Neural cell (in vitro differentiated cells): ENCODE results near the gene VWF.

Experiments
- EZH2 ChIP-seq: fragments of 200-600, 300-800 bp; shearing (Covaris generic), sonication (generic); IDR thresholded peaks from 2 replicates; pipeline ENCODE4 v1.6.1; 2014; ENCODE audit warnings: antibody characterized with exemption, low read length, borderline replicate concordance, mild to moderate bottlenecking; ENCODE audit not compliant: insufficient read depth, poor library complexity, severe bottlenecking
- POLR2AphosphoS5 ChIP-seq: IDR thresholded peaks from 2 replicates; pipeline ENCODE4 v1.6.1; 2012
- RAD21 ChIP-seq: fragments of 450-650 bp; conservative IDR thresholded peaks from 2 replicates; pipeline ENCODE4 v1.6.1; 2014; ENCODE audit warnings: antibody characterized with exemption, mild to moderate bottlenecking, moderate library complexity
- SMC3 ChIP-seq: fragments of 450-650 bp; conservative IDR thresholded peaks from 2 replicates; pipeline ENCODE4 v1.6.1; 2014; ENCODE audit warnings: antibody characterized with exemption, mild to moderate bottlenecking, moderate library complexity; ENCODE audit not compliant: poor library complexity
- TAF1 ChIP-seq: IDR thresholded peaks from 2 replicates; pipeline ENCODE4 v1.6.1; 2012; ENCODE audit warnings: low read depth
- TF ChIP-seq, protein P1 (sequence below): fragments of 450-650 bp; IDR thresholded peaks from 2 replicates; pipeline ENCODE4 v1.5.1; 2014; ENCODE audit warnings: antibody characterized with exemption, mild to moderate bottlenecking, moderate library complexity; ENCODE audit not compliant: poor library complexity, severe bottlenecking
- TF ChIP-seq, protein P2 (sequence below): IDR thresholded peaks from 2 replicates; pipeline ENCODE4 v1.6.1; 2012; ENCODE audit warnings: borderline replicate concordance

DNA sequence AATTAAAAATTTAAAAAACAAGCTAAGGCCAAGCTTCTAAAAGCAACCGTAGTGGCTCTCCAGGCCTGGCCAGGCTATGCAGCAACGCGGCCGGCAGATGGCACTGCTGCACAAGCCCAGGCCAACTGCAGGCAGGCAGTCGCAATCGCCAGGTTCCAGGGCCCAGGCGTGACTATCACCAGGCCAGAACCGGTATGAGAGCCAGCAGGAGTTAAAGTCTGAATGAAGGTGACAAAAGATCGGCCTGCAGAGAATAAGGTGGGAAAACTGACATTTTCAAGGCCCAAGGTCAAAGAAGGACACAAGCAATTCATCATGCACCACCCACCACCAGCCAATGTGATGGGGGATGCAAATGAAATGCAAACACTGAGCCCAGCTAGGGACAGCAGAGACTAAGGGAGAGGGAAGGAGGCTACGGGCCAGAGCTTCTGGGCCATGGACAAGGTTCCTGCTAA is 135.8 kb downstream of the VWF start:
- TF ChIP-seq, protein P1, sequence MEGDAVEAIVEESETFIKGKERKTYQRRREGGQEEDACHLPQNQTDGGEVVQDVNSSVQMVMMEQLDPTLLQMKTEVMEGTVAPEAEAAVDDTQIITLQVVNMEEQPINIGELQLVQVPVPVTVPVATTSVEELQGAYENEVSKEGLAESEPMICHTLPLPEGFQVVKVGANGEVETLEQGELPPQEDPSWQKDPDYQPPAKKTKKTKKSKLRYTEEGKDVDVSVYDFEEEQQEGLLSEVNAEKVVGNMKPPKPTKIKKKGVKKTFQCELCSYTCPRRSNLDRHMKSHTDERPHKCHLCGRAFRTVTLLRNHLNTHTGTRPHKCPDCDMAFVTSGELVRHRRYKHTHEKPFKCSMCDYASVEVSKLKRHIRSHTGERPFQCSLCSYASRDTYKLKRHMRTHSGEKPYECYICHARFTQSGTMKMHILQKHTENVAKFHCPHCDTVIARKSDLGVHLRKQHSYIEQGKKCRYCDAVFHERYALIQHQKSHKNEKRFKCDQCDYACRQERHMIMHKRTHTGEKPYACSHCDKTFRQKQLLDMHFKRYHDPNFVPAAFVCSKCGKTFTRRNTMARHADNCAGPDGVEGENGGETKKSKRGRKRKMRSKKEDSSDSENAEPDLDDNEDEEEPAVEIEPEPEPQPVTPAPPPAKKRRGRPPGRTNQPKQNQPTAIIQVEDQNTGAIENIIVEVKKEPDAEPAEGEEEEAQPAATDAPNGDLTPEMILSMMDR: peak; percentile 96
- TF ChIP-seq TAF1: no peak
- no peak for TF ChIP-seq EZH2
- TF ChIP-seq, protein P2, sequence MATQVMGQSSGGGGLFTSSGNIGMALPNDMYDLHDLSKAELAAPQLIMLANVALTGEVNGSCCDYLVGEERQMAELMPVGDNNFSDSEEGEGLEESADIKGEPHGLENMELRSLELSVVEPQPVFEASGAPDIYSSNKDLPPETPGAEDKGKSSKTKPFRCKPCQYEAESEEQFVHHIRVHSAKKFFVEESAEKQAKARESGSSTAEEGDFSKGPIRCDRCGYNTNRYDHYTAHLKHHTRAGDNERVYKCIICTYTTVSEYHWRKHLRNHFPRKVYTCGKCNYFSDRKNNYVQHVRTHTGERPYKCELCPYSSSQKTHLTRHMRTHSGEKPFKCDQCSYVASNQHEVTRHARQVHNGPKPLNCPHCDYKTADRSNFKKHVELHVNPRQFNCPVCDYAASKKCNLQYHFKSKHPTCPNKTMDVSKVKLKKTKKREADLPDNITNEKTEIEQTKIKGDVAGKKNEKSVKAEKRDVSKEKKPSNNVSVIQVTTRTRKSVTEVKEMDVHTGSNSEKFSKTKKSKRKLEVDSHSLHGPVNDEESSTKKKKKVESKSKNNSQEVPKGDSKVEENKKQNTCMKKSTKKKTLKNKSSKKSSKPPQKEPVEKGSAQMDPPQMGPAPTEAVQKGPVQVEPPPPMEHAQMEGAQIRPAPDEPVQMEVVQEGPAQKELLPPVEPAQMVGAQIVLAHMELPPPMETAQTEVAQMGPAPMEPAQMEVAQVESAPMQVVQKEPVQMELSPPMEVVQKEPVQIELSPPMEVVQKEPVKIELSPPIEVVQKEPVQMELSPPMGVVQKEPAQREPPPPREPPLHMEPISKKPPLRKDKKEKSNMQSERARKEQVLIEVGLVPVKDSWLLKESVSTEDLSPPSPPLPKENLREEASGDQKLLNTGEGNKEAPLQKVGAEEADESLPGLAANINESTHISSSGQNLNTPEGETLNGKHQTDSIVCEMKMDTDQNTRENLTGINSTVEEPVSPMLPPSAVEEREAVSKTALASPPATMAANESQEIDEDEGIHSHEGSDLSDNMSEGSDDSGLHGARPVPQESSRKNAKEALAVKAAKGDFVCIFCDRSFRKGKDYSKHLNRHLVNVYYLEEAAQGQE: no peak
- TF ChIP-seq RAD21: peak; percentile 96
- no peak for TF ChIP-seq POLR2AphosphoS5
- TF ChIP-seq SMC3: peak; percentile 96
